Measurements from ENCODE around the gene DNAH17. TPM values are rescaled to one million over a fixed set of nuclear protein-coding genes. Genes with fewer than 3 reads are reported as not detected.

The DNAH17 gene
- total and polyA plus RNA-seq, 2 of the 13 experiments (the other 11 are each of a cell fraction or from before 2014, with no cell fraction given), result 0.86 to 1.6 TPM

- Histone ChIP-seq H3K9ac (ENCODE audit: insufficient read depth, low read depth, low read length) (no peak overlapping the region), H3K9me3 (ENCODE audit: low read length) (no peaks in the 10 kb centered on the region), H3K36me3 (replicated peaks in 1 of 2; ENCODE audit: control insufficient read depth in 1 of 2, insufficient read depth in 2 of 2, low read length in 2 of 2) (peaks cover 24 to 60% of the 10 kb centered on the region in 2 experiments; a peak in 4 of 5 replicates), H3K4me1 (ENCODE audit: insufficient read depth, low read length) (no peaks in the 10 kb centered on the region), H3K4me3 (replicated peaks in 1 of 3; ENCODE audit: insufficient read depth in 1 of 3, low read depth in 2 of 3, low read length in 3 of 3) (no peak overlapping the region), H3K27ac (ENCODE audit: extremely low read length, insufficient read depth, low read length) (no peak overlapping the region), H3K4me2 (ENCODE audit: low read depth, low read length) (no peak overlapping the region), H4K20me1 (ENCODE audit: insufficient read depth, low read length) (peaks cover 15% of the 10 kb centered on the region; the same call in 1 of the 2 replicates), H3K79me2 (ENCODE audit: insufficient read depth, low read length) (no peaks in the 10 kb centered on the region), H2AFZ (ENCODE audit: low read length) (no peak overlapping the region), H3K27me3 (ENCODE audit: control insufficient read depth in 1 of 2, insufficient read depth in 2 of 2, low read length in 2 of 2) (no peaks in the 10 kb centered on the region)
- TF ChIP-seq YEATS2 (CRISPR knock-in tag; IDR thresholded peaks at IDR 0.05; ENCODE audit: borderline replicate concordance) (no peak), TIGD3 (CRISPR knock-in tag; IDR thresholded peaks at IDR 0.05; ENCODE audit: borderline replicate concordance) (no peak), ZNF138 (CRISPR knock-in tag; IDR thresholded peaks at IDR 0.05; ENCODE audit: low read depth) (no peak), TRIM22 (IDR thresholded peaks at IDR 0.05) (no peak)
- intact Hi-C loops (cut with micrococcal nuclease; ENCODE audit: unreplicated experiment), result no loop called here
- DNase-seq (ENCODE audit: low spot score) (no peak), FAIRE-seq (no peak), ATAC-seq (no peak)
- ChIA-PET POLR2A (interaction anchor here (1.0 kb wide), 1 partner anchor 49 kb away, joined by 3 read pairs; no protein-coding TSS in a partner anchor), CTCF (ENCODE audit: low intra/inter-chr PET ratio, low total read pairs) (no interaction called here)
- no TSS peak for BruUV-seq (replicated peaks)
- WGBS (ENCODE audit: low lambda C conversion rate), result over 99% methylated on average over 8 of the region's 8 CpGs
- in situ Hi-C loops (cut with HindIII; ENCODE audit: extremely low pct_ligation_motif_present, low pct_unique_long_range_greater_than_20kb), result no loop called here
These were observed 170.3 kb downstream of the DNAH17 start for GRCh38 chr17:78406920-78407319.

- Histone ChIP-seq H2AFZ (ENCODE audit: low read length) (no peak overlapping the region), H3K36me3 (replicated peaks in 1 of 2; ENCODE audit: control insufficient read depth in 1 of 2, insufficient read depth in 2 of 2, low read length in 2 of 2) (peaks cover 26 to 64% of the 10 kb centered on the region in 2 experiments; a peak in 4 of 5 replicates), H3K9ac (ENCODE audit: insufficient read depth, low read depth, low read length) (no peak overlapping the region), H3K4me1 (ENCODE audit: insufficient read depth, low read length) (no peaks in the 10 kb centered on the region), H3K27ac (ENCODE audit: extremely low read length, insufficient read depth, low read length) (no peak overlapping the region), H4K20me1 (ENCODE audit: insufficient read depth, low read length) (peaks cover 15% of the 10 kb centered on the region; the same call in 1 of the 2 replicates), H3K9me3 (ENCODE audit: low read length) (no peaks in the 10 kb centered on the region), H3K27me3 (ENCODE audit: control insufficient read depth in 1 of 2, insufficient read depth in 2 of 2, low read length in 2 of 2) (no peaks in the 10 kb centered on the region), H3K4me3 (replicated peaks in 1 of 3; ENCODE audit: insufficient read depth in 1 of 3, low read depth in 2 of 3, low read length in 3 of 3) (no peak overlapping the region), H3K79me2 (ENCODE audit: insufficient read depth, low read length) (no peaks in the 10 kb centered on the region), H3K4me2 (ENCODE audit: low read depth, low read length) (no peak overlapping the region)
- DNase-seq (ENCODE audit: low spot score) (no peak), FAIRE-seq (no peak), ATAC-seq (0 out of 3 replicates have a peak, but pooled peaks have one; percentile 10)
- CTCF ChIA-PET (ENCODE audit: low intra/inter-chr PET ratio, low total read pairs), result no interaction called here
- WGBS (ENCODE audit: low lambda C conversion rate), result 99% methylated on average over 6 of the region's 6 CpGs
- BruUV-seq (replicated peaks), result no TSS peak
- in situ Hi-C loops (cut with HindIII; ENCODE audit: extremely low pct_ligation_motif_present, low pct_unique_long_range_greater_than_20kb), result no loop called here
- POLR2A ChIA-PET, result interaction anchor here (1.0 kb wide), 1 partner anchor 48 kb away, joined by 3 read pairs; no protein-coding TSS in a partner anchor
- TF ChIP-seq ZNF12 (CRISPR knock-in tag; IDR thresholded peaks at IDR 0.05), result no peak
- no peak for TF ChIP-seq ZNF24 (IDR thresholded peaks at IDR 0.05)
- TF ChIP-seq RFXAP (CRISPR knock-in tag; IDR thresholded peaks at IDR 0.05; ENCODE audit: borderline replicate concordance), result no peak
- no peak for TF ChIP-seq TBP (CRISPR knock-in tag; IDR thresholded peaks at IDR 0.05)
- TF ChIP-seq ZBTB14 (CRISPR knock-in tag; IDR thresholded peaks at IDR 0.05), result no peak
- TF ChIP-seq TFDP2 (CRISPR knock-in tag; IDR thresholded peaks at IDR 0.05), result no peak
- TF ChIP-seq ZNF335 (CRISPR knock-in tag; IDR thresholded peaks at IDR 0.05), result no peak
- no peak for TF ChIP-seq CSRNP2 (CRISPR knock-in tag; conservative IDR thresholded peaks at IDR 0.05; ENCODE audit: low read depth)
- intact Hi-C loops (cut with micrococcal nuclease; ENCODE audit: unreplicated experiment), result no loop called here
These were observed 170.8 kb downstream of the DNAH17 start for GRCh38 chr17:78406396-78406795.

All from HepG2 (cell line).